ENCODE data around the gene KIF1A.

DNA sequence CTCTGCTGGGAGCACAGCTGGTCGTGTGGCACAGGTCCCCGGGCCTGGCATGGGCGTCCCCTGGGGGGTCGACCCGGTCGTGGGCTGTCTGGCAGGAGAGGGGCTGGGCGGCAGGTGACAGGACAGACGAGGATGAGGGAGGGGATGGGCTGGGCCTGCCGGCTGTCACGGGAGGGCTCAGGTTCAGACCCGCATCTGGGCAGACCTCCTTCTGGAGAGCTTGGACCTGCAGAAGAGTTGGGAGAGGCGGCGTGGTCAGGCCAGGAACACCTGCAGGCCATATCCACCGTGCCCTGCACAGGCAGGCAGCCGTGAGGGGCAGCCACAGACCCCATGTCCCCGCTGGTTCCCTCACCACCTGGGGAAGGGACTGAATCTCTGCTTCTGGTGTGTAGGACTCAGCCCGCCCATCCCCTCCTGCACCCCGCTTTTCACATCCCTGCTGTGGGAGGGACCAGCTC is 102.8 kb downstream of the KIF1A start:
- TF ChIP-seq, protein P1, sequence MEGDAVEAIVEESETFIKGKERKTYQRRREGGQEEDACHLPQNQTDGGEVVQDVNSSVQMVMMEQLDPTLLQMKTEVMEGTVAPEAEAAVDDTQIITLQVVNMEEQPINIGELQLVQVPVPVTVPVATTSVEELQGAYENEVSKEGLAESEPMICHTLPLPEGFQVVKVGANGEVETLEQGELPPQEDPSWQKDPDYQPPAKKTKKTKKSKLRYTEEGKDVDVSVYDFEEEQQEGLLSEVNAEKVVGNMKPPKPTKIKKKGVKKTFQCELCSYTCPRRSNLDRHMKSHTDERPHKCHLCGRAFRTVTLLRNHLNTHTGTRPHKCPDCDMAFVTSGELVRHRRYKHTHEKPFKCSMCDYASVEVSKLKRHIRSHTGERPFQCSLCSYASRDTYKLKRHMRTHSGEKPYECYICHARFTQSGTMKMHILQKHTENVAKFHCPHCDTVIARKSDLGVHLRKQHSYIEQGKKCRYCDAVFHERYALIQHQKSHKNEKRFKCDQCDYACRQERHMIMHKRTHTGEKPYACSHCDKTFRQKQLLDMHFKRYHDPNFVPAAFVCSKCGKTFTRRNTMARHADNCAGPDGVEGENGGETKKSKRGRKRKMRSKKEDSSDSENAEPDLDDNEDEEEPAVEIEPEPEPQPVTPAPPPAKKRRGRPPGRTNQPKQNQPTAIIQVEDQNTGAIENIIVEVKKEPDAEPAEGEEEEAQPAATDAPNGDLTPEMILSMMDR (IDR thresholded peaks at IDR 0.05; ENCODE audit: control extremely low read depth in 1 of 3, insufficient read depth in 1 of 3, low read depth in 1 of 3, low read length in 3 of 3) = no peak
- TF ChIP-seq RAD21 (IDR thresholded peaks at IDR 0.05 in 1 of 2, conservative IDR thresholded peaks at IDR 0.05 in 1 of 2; ENCODE audit: low read depth in 2 of 2, low read length in 2 of 2) = no peak
